Activated CD4-positive, CD25-positive, alpha-beta regulatory T cell (primary cell): ENCODE data around the gene PMEPA1.

Source experiments
- DNase-seq, 4 experiments: peaks; one replicate each; lab custom pipeline; 2025; lab: John Stamatoyannopoulos, UW

PMEPA1 gene

DNA sequence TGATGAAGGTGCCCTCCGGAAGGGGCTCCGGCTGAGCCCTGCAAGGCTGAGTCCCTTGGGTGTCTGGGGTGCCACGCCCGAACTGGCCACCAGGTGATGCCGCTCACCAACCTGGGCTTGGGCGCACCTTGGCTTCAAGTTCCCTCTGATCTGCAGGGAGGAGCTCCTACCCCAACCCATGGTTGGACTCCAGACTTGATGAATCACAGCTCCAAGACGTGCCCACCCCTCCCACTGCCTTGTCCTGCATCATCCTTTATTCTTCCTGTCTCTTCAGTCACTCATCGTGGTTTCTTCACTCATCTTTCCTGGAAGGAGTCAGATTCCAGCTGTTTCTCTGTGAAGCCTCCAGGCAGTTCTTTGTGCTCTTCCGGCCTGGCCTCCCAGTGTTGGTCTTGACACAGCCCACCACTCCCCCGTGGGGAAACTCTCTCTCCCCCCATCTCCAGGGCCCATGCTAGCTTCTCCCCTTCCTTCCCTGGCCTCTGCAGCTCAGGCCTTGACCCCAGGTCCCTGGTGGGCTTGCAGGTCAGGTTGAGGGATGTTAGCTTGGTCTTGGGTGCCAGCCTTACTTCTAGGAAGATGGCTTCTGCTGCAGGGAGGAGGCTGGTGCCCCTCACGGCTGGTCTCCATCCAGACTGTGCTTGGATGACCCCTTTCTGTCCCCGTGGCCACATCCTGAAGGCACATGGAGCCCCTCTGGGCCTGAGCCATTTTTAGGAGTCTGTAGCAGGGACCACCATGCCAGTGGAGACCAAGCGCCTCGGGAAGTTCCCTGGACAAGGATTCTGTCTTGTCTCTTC lies 87.0 kb downstream of the PMEPA1 start:
- DNase-seq: peak; percentile 35 to 55 (median 42)

DNA sequence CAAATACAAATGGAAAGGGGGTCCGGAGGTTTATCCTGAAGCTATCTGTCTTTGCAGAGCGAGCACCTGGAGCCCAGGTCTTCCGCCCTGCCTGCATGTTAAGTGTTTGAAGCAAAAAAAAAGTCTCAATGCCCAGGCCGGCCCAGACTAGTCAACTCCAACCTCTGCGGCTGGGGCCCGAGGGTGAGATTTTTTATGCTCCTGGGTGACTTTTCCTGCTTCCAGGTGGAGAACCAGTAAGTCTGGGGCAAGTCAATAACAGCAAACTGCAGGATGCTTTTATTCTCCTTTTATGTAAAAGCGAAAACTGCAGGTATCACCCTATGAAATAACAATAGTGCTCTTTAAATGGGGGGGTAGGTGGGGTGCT lies 87.6 kb downstream of the PMEPA1 start:
- no peak for DNase-seq

DNA sequence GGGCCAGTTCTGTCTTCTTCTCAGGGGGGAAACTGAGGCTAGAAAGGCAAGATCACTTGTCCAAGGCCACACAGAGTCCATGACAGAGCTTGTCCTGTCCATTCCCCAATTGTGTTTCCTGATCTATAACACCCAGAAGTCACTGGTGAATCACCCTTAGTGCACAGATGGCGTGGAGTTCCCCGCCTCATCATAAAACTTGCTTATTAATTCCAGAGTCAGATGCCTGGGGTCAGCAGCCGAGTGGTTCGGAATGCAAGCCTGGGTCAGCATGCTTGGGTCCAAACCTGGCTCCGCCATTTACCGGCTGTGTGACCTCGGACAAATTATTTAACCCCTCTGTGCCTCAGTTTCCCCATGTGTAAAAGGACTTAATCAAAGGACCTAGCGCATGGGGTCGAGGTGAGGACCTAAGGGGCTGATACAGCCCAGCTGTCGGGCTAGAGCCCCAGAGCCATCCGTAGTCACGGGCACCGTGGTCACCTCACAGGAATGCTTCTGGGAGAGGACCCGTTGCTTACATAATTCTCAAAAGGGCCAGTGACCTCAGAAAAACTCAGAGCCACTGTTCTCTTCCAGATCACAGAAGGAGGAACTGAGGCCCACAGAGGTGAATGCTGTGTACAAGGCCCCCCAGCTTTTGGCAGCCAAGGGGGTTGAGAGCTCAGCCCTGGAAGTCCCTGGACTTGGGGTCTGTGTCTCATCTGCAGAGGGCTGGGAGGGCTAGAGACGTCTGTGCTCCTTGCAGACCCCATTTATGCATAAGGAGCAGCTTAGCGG lies 88.2 kb downstream of the PMEPA1 start:
- DNase-seq: no peak

DNA sequence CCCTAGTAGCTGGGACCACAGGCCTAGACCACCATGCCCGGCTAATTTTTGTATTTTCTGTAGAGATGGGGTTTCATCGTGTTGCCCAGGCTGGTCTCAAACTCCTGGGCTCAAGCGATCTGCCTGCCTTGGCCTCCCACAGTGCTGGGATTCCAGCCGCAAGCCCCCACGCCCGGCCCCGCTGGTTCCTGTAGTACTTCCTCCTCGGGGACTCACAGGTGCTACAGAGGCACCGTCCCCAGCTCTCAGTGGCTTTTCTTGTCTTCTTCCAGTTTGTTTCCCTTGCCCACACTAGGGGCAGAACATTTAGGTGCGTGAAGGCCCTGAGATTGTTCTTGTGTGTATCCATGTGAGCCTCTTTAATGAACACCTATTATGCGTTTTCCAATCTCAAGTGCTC lies 88.8 kb downstream of the PMEPA1 start:
- DNase-seq: no peak

DNA sequence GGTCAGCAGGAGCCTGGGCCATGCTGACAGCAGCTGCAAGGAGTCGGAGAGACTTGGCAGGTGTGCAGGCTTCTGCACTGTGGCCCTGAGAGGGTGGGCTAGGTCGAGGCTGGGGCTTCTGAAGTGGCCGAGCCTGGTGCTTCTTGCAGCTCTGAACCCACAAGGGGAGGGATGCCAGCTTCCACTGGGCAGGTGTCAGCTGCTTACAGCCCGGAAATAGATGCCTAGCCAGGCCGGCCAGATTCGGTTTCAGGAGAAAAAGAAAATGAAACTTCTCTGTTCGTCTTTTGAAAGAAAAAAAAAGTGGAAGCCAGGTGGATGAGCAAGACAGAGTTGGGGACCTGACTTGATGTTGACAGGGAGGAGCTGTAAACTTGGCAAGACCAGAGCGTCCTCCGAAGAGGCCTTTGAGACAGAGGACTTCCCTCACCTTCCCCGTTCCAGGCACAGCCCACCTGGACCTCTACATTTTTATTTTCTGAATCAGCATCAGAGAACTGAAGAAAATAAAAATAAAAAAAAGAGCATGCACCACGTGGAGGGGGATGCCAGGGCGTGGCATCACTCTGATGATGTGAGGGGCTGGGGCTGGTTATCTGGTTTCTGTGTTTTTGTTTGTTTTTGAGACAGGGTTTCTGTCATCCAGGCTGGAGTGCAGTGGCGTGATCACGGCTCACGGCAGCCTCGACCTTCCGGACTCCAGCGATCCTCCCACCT lies 89.4 kb downstream of the PMEPA1 start, which contains the start of gene ZBP1:
Gene ZBP1, minus strand, starts transcription at position 153 of the 717 bp plus-strand sequence. Its CDS starts 131 bp downstream, at position 22.
- DNase-seq: peak in 3 of 4 experiments; percentile 34 to 39 (median 38)

DNA sequence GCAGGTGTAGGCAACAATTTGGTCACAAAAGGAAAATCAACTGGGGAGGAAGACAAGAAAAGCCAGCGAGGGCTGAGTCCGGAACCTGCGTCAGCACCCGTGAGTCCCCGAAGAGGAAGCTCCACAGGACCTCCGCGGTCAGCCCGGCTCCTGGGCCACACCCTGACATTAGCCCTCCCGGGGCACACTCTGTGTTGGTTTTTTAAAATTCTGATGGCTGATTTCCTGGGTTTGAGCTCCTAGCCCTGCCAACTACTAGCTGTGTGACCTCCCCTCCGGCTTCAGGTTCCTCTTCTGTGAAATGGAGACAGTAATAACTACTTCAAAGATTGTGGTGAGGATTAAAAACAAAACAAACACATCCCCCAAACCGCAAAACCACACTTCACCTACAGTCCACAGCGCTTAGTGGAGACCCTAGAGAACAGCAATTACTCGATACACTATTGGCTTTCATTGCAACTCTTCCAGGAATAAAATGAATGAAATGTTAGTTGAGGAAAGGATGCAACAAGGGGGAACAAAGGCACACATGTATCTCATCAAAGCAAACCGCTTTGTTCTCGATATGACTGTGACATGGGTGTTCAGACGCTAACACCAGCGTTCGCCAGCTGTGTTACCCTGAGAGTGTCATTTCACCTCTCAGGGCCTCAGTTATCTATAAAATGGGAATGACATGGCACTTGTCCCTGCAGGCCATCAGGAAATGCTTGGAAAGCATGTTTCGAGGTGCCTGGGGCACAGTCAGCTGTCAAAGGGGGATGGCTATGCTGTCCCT lies 90.6 kb downstream of the PMEPA1 start:
- DNase-seq: peak in 3 of 4 experiments; percentile 22 to 55 (median 32)

DNA sequence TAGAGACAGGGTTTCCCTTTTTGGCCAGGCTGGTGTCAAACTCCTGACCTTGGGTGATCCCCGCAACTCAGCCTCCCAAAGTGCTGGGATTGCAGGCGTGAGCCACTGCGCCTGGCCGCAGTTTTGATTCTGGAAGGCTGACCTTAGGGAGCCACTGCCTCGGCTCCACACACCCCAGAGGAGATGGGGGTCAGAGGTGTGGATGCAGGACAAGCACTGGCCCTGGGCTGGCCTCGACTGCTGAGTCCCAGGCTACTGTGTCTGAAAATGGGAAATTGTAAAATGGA lies 91.1 kb downstream of the PMEPA1 start:
- no peak for DNase-seq

DNA sequence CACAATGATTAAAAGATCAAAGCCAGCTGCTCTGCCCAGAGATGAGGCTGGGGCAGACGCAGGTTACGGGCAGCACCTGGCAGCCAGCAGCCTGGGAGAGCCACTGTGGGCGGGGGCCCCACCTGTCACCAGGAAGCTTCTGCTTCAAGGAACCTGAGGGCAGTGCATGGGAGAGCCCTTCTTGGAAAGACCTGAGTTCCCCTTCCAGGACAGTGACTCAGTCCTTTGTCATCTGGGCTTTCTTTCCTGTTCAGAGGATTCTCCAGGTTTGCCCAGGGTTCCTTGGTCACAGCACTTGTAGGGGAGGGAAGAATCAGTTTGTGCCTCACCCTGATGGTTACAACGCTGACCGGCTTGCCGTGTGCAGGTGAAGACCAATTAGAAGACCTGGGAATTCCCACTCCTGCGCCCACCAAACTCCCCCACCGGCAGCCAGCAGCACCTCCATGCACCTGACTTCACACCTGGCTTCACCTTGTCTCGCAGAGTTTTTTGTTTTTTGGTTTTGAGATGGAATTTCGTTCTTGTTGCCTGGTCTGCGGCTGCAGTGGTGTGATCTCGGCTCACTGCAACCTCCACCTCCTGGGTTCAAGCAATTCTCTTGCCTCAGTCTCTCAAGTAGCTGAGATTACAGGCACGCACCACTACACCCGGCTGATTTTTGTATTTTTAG lies 91.6 kb downstream of the PMEPA1 start:
- DNase-seq: no peak

DNA sequence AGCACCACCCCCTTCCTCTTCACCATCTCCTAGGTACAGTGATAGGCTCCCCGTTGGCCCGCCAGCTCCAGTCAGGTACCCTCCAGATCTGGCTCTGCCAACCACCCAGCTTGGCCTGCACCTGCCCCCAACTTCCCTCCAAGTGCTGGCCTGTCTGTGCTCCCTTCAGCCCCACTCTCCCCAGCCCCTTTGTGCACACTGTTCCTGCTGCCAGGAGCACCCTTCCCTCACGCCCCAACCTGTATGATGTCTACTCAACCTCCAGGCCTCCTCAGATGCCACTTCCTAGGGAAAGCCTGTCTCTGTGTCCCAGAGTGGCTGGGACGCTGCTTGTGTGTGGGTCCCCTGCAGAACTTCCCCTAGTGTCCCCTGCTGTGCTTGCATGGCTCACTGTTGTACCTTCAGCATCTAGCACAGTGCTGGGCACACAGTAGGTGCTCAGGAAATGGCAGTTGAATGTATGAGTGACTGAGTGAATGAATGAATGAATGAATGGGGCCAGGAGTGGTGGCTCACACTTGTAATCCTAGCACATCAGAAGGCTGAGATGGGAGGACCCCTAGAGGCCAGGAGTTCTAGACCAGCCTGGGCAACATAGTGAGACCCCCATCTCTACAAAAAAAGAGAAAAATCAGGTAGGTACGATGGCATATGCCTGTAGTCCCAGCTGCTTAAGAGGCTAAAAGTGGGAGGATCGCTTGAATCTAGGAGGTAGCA lies 92.6 kb downstream of the PMEPA1 start:
- no peak for DNase-seq

DNA sequence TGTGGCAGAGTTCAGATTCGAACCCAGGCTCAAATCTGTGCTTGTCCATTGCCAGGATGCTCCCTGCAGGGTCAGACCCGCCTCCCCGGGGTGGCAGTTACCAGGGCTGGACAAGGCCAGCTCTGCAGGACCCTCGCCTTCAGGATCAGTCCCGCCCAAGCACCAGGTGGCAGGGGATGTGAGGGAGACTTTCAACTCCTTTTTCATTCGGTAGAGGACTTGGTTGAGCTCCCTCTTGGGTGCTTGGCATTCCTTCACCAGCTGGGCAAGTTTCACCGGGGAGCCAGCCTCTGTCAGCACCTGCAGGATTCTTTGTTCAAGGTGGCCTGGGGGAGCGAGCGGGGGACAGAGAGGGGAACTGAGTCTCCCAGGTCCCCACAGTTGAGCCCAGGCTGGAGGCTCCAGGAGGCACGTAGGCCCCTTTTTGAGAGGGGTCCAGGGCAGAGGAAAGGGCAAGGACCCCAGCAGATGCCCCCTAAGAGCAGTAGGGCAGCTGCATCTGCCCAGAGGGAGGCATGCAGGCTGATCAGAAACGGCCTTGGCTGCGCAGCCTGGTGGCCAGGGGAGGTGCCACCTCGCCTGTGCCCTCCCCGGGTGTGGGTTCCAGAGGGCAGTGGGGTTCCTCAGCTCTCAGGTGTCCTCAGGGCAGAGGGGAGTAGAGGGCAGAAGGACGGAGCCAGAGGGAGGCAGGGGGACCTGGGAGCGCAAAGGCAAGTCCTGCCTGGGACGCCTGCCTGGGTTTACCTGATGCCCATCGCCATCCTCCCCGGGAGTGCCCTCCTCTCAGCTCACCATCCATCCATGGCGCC lies 93.5 kb downstream of the PMEPA1 start:
- no peak for DNase-seq

DNA sequence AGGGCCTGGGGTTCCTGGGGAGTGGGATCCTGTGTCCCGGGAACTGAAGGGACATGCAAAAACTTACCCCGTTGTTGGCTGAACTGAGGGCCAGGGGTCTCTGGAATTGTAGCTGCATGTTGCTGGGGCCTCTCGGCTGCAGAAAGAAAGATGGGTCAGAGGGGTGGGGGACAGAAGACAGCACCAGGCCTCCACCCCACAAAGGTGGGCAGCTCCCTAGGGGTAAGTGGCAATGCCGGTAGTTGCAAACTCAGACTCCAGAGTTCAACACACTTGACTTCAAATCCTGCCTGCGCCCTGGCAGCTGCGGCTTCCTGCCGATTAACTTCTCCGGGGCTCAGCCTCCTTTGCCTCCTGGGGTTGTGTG lies 94.4 kb downstream of the PMEPA1 start:
- DNase-seq: no peak

DNA sequence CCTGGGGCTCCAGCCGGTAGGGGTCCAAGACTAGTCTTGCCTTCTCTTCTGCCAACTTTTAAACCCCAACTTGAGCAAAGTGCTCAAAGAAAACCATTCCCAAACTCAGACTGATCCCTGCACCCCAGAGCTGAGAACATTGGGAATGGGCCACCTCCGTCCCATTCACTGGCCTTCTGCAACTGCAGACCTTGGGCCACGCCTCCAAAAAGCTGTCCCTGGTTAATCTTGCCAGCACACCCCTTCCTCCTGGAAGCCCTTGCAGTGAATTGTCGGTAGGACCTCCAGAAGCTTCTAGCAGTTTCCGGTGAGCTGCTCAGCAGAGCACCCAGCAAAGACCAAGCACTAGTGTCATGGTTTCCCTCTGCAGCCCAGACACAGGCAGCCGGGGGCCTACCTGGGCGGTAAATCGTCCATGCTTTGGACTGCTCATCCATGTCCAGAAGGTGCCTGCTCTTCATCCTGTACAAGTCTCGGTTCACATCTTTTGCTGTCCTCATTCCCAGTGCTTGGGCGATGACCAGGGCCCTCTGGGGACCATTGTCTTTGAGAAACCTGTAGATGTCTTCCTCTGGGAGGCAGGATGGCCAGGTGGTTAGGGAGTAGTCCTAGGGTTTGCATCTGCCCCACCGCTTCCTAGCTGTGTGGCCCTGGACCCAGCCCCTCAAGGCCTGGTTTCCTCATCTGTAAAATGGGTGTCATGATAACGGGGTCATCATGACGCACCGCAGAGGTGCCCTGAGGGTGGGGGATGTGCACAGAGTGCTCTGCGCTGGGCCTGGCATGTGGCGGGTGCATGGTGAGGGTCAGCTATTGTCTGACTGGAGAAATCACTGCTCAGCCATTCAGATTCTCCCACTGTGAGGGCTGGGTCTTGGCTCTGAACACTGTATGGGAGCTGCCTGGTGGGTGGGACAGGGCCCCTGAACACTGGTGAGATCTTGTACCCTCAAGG lies 95.0 kb downstream of the PMEPA1 start:
- no peak for DNase-seq

DNA sequence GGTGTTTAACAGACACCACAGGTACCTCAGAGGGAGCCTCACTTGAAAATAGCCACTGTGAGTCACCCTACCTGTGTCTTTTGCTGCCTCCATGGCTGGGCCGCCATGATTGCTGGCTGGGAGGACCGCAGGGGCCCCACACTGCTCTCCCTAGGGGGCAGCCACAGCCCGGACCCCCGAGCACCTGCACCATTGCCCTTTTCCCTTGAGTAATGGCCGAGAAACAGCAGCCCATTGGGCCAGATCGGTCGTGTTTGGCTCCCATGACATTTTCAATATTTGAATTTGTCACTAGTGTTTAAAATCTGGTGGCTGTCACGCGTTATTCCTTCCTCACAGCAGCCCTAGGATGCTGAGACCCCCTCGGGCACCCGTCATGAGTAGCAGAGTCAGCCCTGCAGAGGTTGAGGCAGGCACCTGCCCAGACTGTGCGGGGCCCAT lies 96.3 kb downstream of the PMEPA1 start:
- DNase-seq: no peak

DNA sequence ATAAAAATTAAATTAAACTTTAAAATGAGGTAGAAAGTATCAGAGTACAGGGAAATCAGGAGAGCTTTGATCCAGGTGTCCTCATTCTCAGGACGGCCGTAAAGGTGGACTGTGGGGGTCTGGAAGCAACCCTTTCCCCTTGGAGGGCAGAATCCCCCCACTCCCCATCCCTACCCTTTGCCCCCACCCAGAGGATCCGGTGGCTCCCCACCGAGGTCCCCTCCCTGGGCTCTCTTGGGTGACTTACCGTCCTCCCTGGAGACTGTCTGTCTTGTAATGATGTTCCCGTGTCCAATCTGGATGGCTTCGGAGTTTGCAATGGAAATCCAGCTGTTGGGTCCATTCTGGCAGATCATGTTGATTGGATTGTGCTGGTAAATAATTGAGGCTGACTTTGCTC lies 96.9 kb downstream of the PMEPA1 start:
- DNase-seq: no peak

DNA sequence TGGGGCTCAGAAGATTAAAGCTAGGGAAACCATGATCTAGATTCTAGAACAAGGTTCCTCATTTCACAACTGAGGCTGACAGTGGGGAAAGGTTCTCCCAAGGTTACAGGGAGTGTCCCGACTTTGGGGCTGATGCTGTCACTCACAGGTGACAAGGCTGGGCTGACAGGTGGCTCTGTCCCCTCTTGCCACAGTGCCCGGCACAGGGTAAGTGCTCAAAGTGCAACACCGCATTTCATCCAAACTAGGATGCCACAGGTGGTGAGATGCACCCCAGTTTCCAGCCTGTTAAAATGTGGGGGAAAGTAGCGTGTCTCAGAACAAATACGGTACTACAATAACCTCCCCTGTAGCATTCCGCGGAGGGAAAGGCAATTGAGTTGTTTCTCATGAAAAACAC lies 97.4 kb downstream of the PMEPA1 start:
- DNase-seq: no peak

DNA sequence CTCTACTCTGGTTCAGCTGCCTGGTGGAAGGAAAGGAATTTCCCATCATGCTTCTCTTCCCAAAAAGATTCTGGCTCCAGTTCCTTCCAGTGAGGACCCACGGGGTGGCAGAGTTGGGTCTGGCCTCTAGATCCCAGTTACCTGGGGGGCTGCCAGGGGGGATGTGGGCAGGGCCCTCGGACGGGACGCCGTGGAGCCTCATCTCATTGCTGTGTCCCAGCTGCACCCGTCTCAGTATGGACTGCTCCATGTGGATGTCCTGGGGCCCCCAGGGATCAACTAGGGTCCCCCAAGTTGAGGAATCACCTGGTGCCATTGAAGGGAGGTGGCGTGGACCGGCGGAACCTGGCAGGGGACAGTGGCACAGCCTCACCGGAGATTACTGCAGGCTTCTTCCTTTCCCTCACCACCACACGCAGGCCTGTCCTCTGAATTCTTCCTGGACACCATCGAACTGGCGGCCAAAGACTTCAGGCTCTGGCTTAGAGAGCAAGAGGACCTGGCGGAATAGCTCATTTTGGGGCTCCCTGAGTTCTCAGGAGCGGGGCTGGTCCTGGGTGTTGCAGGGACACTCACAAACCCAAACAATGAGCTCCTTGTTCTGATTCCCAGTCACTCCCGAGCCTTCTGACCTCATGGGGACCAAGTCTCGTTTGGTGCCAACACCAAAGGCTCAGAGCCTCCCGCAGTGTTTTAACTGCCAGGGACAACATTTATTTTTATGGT lies 98.1 kb downstream of the PMEPA1 start:
- DNase-seq: no peak

DNA sequence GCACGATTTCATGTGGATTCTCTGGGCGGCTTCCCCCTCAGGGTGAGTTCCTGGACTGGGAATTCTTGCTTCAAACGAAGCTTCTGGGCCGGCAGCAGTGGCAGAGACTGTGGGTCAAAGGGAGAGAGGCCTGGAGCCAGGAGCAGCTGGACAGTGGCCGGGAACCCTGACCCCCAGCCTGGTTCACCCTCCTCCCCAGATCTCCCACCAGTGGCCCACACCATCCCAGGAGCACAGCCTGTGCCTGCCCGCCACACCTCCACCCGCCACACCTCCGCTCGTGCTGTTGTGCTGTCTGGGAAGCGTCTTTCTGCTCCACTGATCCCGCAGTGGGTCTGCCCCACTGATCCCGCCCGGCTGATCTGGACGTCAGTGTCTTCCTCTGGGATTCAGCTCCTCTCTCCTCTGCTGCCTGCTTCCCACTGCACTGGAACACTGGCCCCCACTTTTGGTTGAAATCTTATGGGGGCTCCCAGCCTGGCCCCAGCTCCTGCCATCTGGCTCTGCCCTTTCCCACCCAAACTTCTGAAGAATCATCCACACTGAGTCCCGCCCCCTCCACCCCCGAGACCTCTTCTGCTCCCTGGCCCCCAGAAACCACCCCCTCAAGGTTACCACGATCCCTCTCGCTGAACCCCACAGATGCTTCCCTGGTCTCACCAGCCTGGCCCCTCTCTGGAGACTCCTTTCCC lies 99.4 kb downstream of the PMEPA1 start:
- DNase-seq: no peak

DNA sequence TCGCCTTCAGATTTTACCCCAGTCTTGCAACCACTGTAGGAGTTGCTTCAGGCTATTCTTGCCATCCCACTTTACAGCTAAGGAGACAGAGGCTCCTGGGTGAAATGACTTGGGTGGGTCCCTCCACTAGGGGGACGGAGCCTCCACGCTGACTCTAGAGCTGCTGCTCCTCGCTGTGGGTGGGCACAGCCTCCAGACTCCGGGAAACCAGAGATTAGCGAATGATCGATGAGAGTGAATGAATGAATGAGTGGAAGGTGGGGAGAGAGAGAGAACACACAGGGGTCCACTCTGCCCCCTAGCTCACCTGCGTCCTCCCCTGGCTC lies 100.0 kb downstream of the PMEPA1 start:
- DNase-seq: no peak
